Lower leg skin (tissue), 3 donors: ENCODE measurements around the gene GPAT3.

Experiments used
- POLR2A ChIP-seq, 2 donors: fragments of 450-650 bp; IDR thresholded peaks; one replicate each; pipeline ENCODE4 v1.6.1; 2016 to 2017; ENCODE audit warnings: antibody characterized with exemption in 2 of 2, mild to moderate bottlenecking in 1 of 2, moderate library complexity in 1 of 2
- TF ChIP-seq, protein P1 (sequence below), 3 donors: fragments of 450-650 bp; IDR thresholded peaks; one replicate each; pipeline ENCODE4 v1.5.1; 2016; ENCODE audit warnings: antibody characterized with exemption in 3 of 3, mild to moderate bottlenecking in 3 of 3, moderate library complexity in 2 of 3

DNA sequence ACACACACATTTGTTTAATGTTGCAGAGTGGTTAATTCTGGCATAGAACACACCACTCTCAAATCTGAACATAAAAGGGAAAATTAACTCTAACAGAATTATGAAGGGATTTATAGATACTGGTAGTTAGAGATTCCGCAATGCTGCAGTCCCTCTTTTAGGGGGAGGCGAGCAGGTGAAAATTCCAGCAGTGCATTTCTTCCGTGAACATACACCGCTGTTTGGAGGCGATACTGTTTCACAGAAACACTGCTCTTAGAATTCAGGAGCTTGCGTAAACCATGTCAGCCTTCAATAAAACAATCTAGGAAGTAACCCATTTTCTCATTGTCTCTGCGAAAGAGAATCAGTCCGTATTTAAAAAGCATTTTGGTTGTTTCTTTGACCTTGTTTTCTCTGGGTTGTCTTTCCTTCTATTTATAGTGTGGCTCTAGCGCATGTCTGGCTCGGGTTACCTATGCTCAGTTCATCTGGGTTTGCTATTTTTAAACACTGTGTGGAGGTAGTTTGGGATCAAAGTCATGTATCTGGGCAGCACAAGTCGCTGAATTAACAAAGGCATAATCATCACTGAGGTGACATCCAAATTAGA, 90.4 kb downstream of the GPAT3 start:
- TF ChIP-seq, protein P1, sequence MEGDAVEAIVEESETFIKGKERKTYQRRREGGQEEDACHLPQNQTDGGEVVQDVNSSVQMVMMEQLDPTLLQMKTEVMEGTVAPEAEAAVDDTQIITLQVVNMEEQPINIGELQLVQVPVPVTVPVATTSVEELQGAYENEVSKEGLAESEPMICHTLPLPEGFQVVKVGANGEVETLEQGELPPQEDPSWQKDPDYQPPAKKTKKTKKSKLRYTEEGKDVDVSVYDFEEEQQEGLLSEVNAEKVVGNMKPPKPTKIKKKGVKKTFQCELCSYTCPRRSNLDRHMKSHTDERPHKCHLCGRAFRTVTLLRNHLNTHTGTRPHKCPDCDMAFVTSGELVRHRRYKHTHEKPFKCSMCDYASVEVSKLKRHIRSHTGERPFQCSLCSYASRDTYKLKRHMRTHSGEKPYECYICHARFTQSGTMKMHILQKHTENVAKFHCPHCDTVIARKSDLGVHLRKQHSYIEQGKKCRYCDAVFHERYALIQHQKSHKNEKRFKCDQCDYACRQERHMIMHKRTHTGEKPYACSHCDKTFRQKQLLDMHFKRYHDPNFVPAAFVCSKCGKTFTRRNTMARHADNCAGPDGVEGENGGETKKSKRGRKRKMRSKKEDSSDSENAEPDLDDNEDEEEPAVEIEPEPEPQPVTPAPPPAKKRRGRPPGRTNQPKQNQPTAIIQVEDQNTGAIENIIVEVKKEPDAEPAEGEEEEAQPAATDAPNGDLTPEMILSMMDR (IDR thresholded peaks at IDR 0.05) = no peak
- no peak for TF ChIP-seq POLR2A (IDR thresholded peaks at IDR 0.05)
